HepG2 (cell line): Measurements from ENCODE around the gene JPH4. TPM values are rescaled to one million over a fixed set of nuclear protein-coding genes. Genes with fewer than 3 reads are reported as not detected.
A peak's percentile ranks its signal among the peaks of the same experiment; 100 is the strongest.

ENCODE experiments used
- ATAC-seq: fragments of 200-7000 bp; cut with Tn5 transposase; 3 replicates; pipeline ENCODE4 v1.9.1; 2020; ENCODE audit warnings: mild to moderate bottlenecking, moderate library complexity
- BruUV-seq: library from RNA; stranded (reverse); fragments of 400-500 nt; replicated peaks from 2 replicates; lab custom pipeline; 2021; lab: Mats Ljungman, UMichigan
- CTCF ChIA-PET: fragments of 300-600 bp; formaldehyde crosslinking; extraction: SDS; loops from one replicate; lab custom pipeline; 2021; ENCODE audit warnings: low total read pairs, inconsistent platforms, low intra/inter-chr PET ratio; lab: Yijun Ruan, JAX
- POLR2A ChIA-PET: fragments of 350-600 bp; sonication (Branson Sonifier 250); formaldehyde crosslinking; loops from one replicate; lab custom pipeline; 2020; ENCODE audit warnings: antibody characterized with exemption, inconsistent platforms; lab: Yijun Ruan, JAX
- DNase-seq: peaks from one replicate; pipeline ENCODE4 v3.0.0-alpha.2; 2015; ENCODE audit warnings: low spot score
- FAIRE-seq: peaks from 3 replicates; lab custom pipeline; 2011; peaks lifted over from hg19 to GRCh38; lab: Jason Lieb, UNC
- H2AFZ ChIP-seq: one replicate; pipeline ENCODE4 v1.6.1; 2011; ENCODE audit warnings: low read length, inconsistent platforms
- H3K27ac ChIP-seq: fragments of 300-600 bp; 3 replicates; pipeline ENCODE4 v1.8.0; 2011; ENCODE audit warnings: mixed run types, mild to moderate bottlenecking, mixed read lengths, low read length, inconsistent platforms; ENCODE audit not compliant: insufficient read depth; ENCODE audit errors: extremely low read length
- H3K27me3 ChIP-seq, 2 experiments: fragments of 200-600 bp in 1 of 2; 2 replicates in 1 of 2; 3 replicates in 1 of 2; pipeline versions ENCODE4 v1.6.0 to v1.8.0; 2011; ENCODE audit warnings: low read length in 2 of 2, mild to moderate bottlenecking in 2 of 2, moderate library complexity in 2 of 2, inconsistent platforms in 1 of 2; ENCODE audit not compliant: insufficient read depth in 2 of 2, control insufficient read depth in 1 of 2
- H3K36me3 ChIP-seq, 2 experiments: fragments of 200-600 bp in 1 of 2; replicated peaks in 1 of 2; 2 replicates in 1 of 2; 3 replicates in 1 of 2; pipeline versions ENCODE4 v1.5.1 to v1.8.0; 2011; ENCODE audit warnings: low read length in 2 of 2, inconsistent platforms in 1 of 2; ENCODE audit not compliant: insufficient read depth in 2 of 2, control insufficient read depth in 1 of 2
- H3K4me1 ChIP-seq: 2 replicates; pipeline ENCODE4 v1.5.1; 2012; ENCODE audit warnings: low read length, inconsistent platforms; ENCODE audit not compliant: insufficient read depth
- H3K4me2 ChIP-seq: 2 replicates; pipeline ENCODE4 v1.6.0; 2011; ENCODE audit warnings: low read depth, low read length, inconsistent platforms
- H3K4me3 ChIP-seq, 3 experiments: fragments of 200-600 bp in 1 of 3; sonication (generic), shearing (Covaris generic) in 1 of 3; replicated peaks in 1 of 3; 2 replicates each; pipeline ENCODE4 v1.5.1; 2011 to 2016; ENCODE audit warnings: low read length in 3 of 3, inconsistent platforms in 2 of 3, low read depth in 2 of 3, mild to moderate bottlenecking in 2 of 3, control low read depth in 1 of 3, mixed read lengths in 1 of 3; ENCODE audit not compliant: insufficient read depth in 1 of 3
- H3K79me2 ChIP-seq: one replicate; pipeline ENCODE4 v1.6.1; 2011; ENCODE audit warnings: low read length, inconsistent platforms; ENCODE audit not compliant: insufficient read depth
- H3K9ac ChIP-seq: 2 replicates; pipeline ENCODE4 v1.6.0; 2011; ENCODE audit warnings: mild to moderate bottlenecking, low read depth, low read length, inconsistent platforms; ENCODE audit not compliant: insufficient read depth
- H3K9me3 ChIP-seq: 2 replicates; pipeline ENCODE4 v1.5.1; 2012; ENCODE audit warnings: mild to moderate bottlenecking, low read length
- H4K20me1 ChIP-seq: 2 replicates; pipeline ENCODE4 v1.6.0; 2011; ENCODE audit warnings: inconsistent platforms, mild to moderate bottlenecking, low read length, moderate library complexity; ENCODE audit not compliant: insufficient read depth
- DR1 ChIP-seq: sonication (generic); formaldehyde crosslinking; IDR thresholded peaks from 2 replicates; pipeline ENCODE4 v1.8.0; 2021; ENCODE audit warnings: mild to moderate bottlenecking, missing genetic modification reagents, inconsistent platforms
- FOXO1 ChIP-seq: sonication (generic); formaldehyde crosslinking; IDR thresholded peaks from 2 replicates; pipeline ENCODE4 v1.4.0; 2020; ENCODE audit warnings: missing genetic modification reagents
- YEATS2 ChIP-seq: sonication (generic); formaldehyde crosslinking; IDR thresholded peaks from 2 replicates; pipeline ENCODE4 v1.4.0; 2020; ENCODE audit warnings: missing genetic modification reagents, borderline replicate concordance
- ZFY ChIP-seq: sonication (generic); formaldehyde crosslinking; IDR thresholded peaks from 2 replicates; pipeline ENCODE4 v1.4.0; 2020; ENCODE audit warnings: missing genetic modification reagents
- ZMYM4 ChIP-seq: sonication (generic); formaldehyde crosslinking; IDR thresholded peaks from 2 replicates; pipeline ENCODE4 v1.8.1; 2023; ENCODE audit warnings: mild to moderate bottlenecking, missing genetic modification reagents
- ZNF788 ChIP-seq: sonication (generic); formaldehyde crosslinking; IDR thresholded peaks from 2 replicates; pipeline ENCODE4 v1.5.0; 2020; ENCODE audit warnings: mild to moderate bottlenecking, missing genetic modification reagents, borderline replicate concordance
- ZSCAN21 ChIP-seq: sonication (generic); formaldehyde crosslinking; IDR thresholded peaks from 2 replicates; pipeline ENCODE4 v1.8.0; 2022; ENCODE audit warnings: mild to moderate bottlenecking, missing genetic modification reagents, moderate library complexity, borderline replicate concordance
- WGBS: methylation state at CpG from one replicate; pipeline ENCODE4 v1.1.6; 2017; ENCODE audit warnings: low lambda C conversion rate; 5-methylcytosine and 5-hydroxymethylcytosine counted together
- in situ Hi-C: cut with HindIII; loops from 2 replicates; pipeline ENCODE4 v1.10.0; 2017; ENCODE audit warnings: low pct_unique_long_range_greater_than_20kb; ENCODE audit not compliant: extremely low pct_ligation_motif_present
- intact Hi-C: fragments of 100-400 bp; cut with micrococcal nuclease; formaldehyde crosslinking; loops from one replicate; pipeline ENCODE4 v1.10.0; 2022; ENCODE audit not compliant: unreplicated experiment
- polyA plus RNA-seq, 8 experiments: library from polyadenylated mRNA; depleted of rRNA in 3 of 8; stranded (reverse) in 7 of 8; unstranded in 1 of 8; fragments of >200 nt; fragmentation: Illumina TruSeq in 4 of 8; extraction: Trizol in 4 of 8; gene quantifications; 2 replicates each; pipeline versions ENCODE4 v1.2.1 to v1.2.3, GENCODE V29; 2011 to 2016; ENCODE audit warnings: low read depth in 4 of 8, missing spikeins in 1 of 8, mixed read lengths in 1 of 8; ENCODE audit not compliant: insufficient read depth in 1 of 8
- total RNA-seq, 5 experiments: library from RNA; depleted of rRNA; stranded (reverse); fragments of >200 nt; fragmentation: Illumina TruSeq; extraction: Trizol; gene quantifications; 2 replicates each; pipeline ENCODE4 v1.2.3, GENCODE V29; 2016; ENCODE audit warnings: low read depth in 1 of 5
- TF ChIP-seq, protein P1 (sequence below): sonication (generic); formaldehyde crosslinking; IDR thresholded peaks from 2 replicates; pipeline ENCODE4 v1.4.0; 2020; ENCODE audit warnings: missing genetic modification reagents
- TF ChIP-seq, protein P2 (sequence below): sonication (generic); formaldehyde crosslinking; IDR thresholded peaks from 2 replicates; pipeline ENCODE4 v1.4.0; 2020; ENCODE audit warnings: mild to moderate bottlenecking, missing genetic modification reagents
- TF ChIP-seq, protein P3 (sequence below): sonication (generic); formaldehyde crosslinking; IDR thresholded peaks from 2 replicates; pipeline ENCODE4 v1.8.1; 2023; ENCODE audit warnings: mild to moderate bottlenecking, missing genetic modification reagents
- TF ChIP-seq, protein P4 (sequence below): sonication (generic); formaldehyde crosslinking; IDR thresholded peaks from 2 replicates; pipeline ENCODE4 v1.4.0; 2020; ENCODE audit warnings: missing genetic modification reagents

The JPH4 gene
- total and polyA plus RNA-seq, 2 of the 13 experiments (the other 11 are each of a cell fraction or from before 2014, with no cell fraction given): 0.08 to 0.22 TPM

DNA sequence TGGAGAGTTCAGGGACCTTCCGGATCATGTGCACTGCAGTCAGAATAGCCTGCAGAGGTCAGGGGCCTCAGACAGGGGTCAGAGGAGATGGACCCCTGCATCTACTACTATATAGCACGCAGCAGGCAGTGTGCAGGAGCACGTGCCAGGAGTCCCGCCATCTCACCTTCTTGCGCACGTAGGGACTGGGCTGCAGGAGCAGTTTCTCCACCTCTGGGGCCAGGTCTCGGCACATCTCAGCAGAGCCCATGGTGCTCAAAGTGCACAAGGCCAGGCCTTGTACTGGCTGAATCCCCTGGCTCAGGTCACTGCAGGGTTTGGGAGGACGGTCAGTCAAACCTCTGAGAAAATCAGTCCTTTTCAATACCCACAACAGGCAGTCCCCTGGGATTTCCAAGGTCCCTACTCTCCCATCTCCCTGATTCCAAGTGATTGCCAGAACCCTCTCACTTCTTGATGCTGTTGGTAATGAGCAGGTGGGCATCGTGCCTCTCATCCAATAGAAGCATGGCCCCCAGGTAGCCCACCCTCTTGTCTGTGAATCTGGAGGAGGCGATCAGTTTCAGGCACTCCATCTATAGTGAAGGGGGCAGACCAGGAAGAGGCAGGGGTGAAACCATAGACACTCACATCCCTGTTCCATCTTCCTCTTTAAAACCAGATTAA lies 12.3 kb downstream of the JPH4 start (continued):
- TF ChIP-seq ZSCAN21 (no peak), ZNF788 (CRISPR knock-in tag) (peak; percentile 40; the same call in 1 of the 2 replicates)
- TF ChIP-seq, all 625 proteins: peak for 13

DNA sequence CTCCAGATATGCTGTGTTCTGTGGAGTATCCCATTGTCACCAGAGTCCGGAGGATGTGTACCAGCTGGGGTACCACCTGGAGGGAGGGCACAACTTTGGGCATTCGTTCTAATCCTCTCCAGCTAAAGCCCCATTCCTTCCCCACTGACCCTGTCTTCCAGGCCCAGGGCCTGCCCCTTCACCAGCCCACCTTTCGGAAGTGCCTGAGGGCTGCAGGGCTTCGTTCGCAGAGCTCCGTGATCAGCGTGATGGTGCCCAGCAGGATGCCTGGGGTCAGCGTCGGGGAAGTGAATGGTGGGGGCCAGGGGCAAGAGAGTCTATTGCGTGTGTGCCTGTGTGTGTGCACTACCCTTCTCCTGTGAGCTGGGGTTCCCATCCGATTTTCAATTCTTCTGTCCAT lies 13.0 kb downstream of the JPH4 start:
- H3K27me3 ChIP-seq: no peaks in the 10 kb centered on the region; a peak in 1 of 5 replicates
- H3K4me1 ChIP-seq: peaks cover 32% of the 10 kb centered on the region
- DNase-seq: no peak
- FAIRE-seq: no peak
- no peak overlapping the region for H3K4me3 ChIP-seq
- no peak overlapping the region for H3K27ac ChIP-seq
- H3K36me3 ChIP-seq: peaks cover 37 to 56% of the 10 kb centered on the region in 2 experiments
- intact Hi-C loops: loop anchor here (5.0 kb wide), 1 partner anchor 347 kb away; no protein-coding TSS in a partner anchor
- BruUV-seq: no TSS peak
- ATAC-seq: no peak
- H3K79me2 ChIP-seq: peaks cover 7% of the 10 kb centered on the region
- no peaks in the 10 kb centered on the region for H3K9me3 ChIP-seq
- no peak overlapping the region for H3K4me2 ChIP-seq
- no peak overlapping the region for H2AFZ ChIP-seq
- 93% methylated on average over 11 of the region's 11 CpGs for WGBS
- no peak overlapping the region for H3K9ac ChIP-seq
- POLR2A ChIA-PET: interaction anchor here (1.3 kb wide), 1 partner anchor 12 kb away, joined by 3 read pairs; no protein-coding TSS in a partner anchor
- peaks cover 13% of the 10 kb centered on the region; the same call in 1 of the 2 replicates for H4K20me1 ChIP-seq
- CTCF ChIA-PET: interaction anchor here (0.7 to 10.9 kb wide), 2 partner anchors 84 to 742 kb away, joined by 3 to 275 read pairs; no protein-coding TSS in a partner anchor
- in situ Hi-C loops: no loop called here
- TF ChIP-seq FOXO1: 0 out of 2 replicates have a peak, but pooled peaks have one; percentile 2
- TF ChIP-seq DR1 (CRISPR knock-in tag): no peak
- no peak for TF ChIP-seq ZMYM4 (CRISPR knock-in tag)
- TF ChIP-seq, protein P1, sequence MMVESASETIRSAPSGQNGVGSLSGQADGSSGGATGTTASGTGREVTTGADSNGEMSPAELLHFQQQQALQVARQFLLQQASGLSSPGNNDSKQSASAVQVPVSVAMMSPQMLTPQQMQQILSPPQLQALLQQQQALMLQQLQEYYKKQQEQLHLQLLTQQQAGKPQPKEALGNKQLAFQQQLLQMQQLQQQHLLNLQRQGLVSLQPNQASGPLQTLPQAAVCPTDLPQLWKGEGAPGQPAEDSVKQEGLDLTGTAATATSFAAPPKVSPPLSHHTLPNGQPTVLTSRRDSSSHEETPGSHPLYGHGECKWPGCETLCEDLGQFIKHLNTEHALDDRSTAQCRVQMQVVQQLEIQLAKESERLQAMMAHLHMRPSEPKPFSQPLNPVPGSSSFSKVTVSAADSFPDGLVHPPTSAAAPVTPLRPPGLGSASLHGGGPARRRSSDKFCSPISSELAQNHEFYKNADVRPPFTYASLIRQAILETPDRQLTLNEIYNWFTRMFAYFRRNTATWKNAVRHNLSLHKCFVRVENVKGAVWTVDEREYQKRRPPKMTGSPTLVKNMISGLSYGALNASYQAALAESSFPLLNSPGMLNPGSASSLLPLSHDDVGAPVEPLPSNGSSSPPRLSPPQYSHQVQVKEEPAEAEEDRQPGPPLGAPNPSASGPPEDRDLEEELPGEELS (CRISPR knock-in tag): no peak
- TF ChIP-seq, protein P2, sequence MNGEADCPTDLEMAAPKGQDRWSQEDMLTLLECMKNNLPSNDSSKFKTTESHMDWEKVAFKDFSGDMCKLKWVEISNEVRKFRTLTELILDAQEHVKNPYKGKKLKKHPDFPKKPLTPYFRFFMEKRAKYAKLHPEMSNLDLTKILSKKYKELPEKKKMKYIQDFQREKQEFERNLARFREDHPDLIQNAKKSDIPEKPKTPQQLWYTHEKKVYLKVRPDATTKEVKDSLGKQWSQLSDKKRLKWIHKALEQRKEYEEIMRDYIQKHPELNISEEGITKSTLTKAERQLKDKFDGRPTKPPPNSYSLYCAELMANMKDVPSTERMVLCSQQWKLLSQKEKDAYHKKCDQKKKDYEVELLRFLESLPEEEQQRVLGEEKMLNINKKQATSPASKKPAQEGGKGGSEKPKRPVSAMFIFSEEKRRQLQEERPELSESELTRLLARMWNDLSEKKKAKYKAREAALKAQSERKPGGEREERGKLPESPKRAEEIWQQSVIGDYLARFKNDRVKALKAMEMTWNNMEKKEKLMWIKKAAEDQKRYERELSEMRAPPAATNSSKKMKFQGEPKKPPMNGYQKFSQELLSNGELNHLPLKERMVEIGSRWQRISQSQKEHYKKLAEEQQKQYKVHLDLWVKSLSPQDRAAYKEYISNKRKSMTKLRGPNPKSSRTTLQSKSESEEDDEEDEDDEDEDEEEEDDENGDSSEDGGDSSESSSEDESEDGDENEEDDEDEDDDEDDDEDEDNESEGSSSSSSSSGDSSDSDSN (CRISPR knock-in tag): no peak
- TF ChIP-seq, protein P3, sequence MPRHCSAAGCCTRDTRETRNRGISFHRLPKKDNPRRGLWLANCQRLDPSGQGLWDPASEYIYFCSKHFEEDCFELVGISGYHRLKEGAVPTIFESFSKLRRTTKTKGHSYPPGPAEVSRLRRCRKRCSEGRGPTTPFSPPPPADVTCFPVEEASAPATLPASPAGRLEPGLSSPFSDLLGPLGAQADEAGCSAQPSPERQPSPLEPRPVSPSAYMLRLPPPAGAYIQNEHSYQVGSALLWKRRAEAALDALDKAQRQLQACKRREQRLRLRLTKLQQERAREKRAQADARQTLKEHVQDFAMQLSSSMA (CRISPR knock-in tag): 0 out of 2 replicates have a peak, but pooled peaks have one; percentile 2
- TF ChIP-seq, protein P4, sequence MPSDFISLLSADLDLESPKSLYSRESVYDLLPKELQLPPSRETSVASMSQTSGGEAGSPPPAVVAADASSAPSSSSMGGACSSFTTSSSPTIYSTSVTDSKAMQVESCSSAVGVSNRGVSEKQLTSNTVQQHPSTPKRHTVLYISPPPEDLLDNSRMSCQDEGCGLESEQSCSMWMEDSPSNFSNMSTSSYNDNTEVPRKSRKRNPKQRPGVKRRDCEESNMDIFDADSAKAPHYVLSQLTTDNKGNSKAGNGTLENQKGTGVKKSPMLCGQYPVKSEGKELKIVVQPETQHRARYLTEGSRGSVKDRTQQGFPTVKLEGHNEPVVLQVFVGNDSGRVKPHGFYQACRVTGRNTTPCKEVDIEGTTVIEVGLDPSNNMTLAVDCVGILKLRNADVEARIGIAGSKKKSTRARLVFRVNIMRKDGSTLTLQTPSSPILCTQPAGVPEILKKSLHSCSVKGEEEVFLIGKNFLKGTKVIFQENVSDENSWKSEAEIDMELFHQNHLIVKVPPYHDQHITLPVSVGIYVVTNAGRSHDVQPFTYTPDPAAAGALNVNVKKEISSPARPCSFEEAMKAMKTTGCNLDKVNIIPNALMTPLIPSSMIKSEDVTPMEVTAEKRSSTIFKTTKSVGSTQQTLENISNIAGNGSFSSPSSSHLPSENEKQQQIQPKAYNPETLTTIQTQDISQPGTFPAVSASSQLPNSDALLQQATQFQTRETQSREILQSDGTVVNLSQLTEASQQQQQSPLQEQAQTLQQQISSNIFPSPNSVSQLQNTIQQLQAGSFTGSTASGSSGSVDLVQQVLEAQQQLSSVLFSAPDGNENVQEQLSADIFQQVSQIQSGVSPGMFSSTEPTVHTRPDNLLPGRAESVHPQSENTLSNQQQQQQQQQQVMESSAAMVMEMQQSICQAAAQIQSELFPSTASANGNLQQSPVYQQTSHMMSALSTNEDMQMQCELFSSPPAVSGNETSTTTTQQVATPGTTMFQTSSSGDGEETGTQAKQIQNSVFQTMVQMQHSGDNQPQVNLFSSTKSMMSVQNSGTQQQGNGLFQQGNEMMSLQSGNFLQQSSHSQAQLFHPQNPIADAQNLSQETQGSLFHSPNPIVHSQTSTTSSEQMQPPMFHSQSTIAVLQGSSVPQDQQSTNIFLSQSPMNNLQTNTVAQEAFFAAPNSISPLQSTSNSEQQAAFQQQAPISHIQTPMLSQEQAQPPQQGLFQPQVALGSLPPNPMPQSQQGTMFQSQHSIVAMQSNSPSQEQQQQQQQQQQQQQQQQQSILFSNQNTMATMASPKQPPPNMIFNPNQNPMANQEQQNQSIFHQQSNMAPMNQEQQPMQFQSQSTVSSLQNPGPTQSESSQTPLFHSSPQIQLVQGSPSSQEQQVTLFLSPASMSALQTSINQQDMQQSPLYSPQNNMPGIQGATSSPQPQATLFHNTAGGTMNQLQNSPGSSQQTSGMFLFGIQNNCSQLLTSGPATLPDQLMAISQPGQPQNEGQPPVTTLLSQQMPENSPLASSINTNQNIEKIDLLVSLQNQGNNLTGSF: 0 out of 2 replicates have a peak, but pooled peaks have one; percentile 53
- 0 out of 2 replicates have a peak, but pooled peaks have one; percentile 23 for TF ChIP-seq ZFY
- TF ChIP-seq YEATS2: no peak
